GM11168 (cell line): Measurements from ENCODE around the gene ZDHHC19.

Source experiments
- in situ Hi-C: fragments of 300-500 bp; cut with MboI; formaldehyde crosslinking; loops from one replicate; pipeline ENCODE4 v1.12.0; 2022; ENCODE audit warnings: low sequenced_read_pairs; ENCODE audit not compliant: unreplicated experiment

Gene ZDHHC19

GRCh38 chr3:196207833-196208607, 3.2 kb downstream of the ZDHHC19 start:
- in situ Hi-C loops = loop anchor here (25.0 kb wide), 1 partner anchor 496 kb away; the partner anchor contains the start of gene MUC20

- in situ Hi-C loops = loop anchor here (25.0 kb wide), 1 partner anchor 495 kb away; the partner anchor contains the start of gene MUC20
Measured at GRCh38 chr3:196207159-196207832, 3.9 kb downstream of the ZDHHC19 start.

GRCh38 chr3:196205442-196206205, 5.6 kb downstream of the ZDHHC19 start:
- in situ Hi-C loops = loop anchor here (25.0 kb wide), 1 partner anchor 493 kb away; the partner anchor contains the start of gene MUC20

GRCh38 chr3:196203846-196204245, 7.4 kb downstream of the ZDHHC19 start:
- in situ Hi-C loops = loop anchor here (25.0 kb wide), 1 partner anchor 492 kb away; the partner anchor contains the start of gene MUC20

DNA sequence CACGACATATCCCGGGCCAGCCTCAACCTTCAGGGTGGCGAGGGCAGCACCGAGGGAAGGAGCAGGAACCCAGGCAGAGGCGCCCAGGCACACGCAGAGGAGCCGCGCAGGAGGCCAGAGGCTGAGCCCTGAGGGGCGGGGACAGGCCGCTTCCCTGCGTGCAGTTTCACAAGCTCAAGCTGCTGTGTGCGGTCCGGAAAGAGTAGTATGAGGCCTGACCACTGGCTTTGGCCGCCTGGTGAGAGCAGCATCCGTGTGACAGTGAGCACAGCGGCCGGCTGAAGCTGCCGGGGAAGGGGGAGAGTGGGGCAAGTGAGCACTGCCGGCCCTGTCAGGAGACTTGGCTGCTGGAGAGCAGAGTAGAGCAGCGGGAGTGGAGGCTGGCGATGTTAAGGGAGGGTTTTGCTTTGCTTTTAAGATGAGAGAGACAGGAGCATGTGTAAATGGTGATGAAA, 8.7 kb downstream of the ZDHHC19 start:
- in situ Hi-C loops = loop anchor here (25.0 kb wide), 1 partner anchor 490 kb away; the partner anchor contains the start of gene MUC20

GRCh38 chr3:196198771-196199753, 12.1 kb downstream of the ZDHHC19 start:
- in situ Hi-C loops = loop anchor here (5.0 kb wide), 1 partner anchor 122 kb away; no protein-coding TSS in a partner anchor

DNA sequence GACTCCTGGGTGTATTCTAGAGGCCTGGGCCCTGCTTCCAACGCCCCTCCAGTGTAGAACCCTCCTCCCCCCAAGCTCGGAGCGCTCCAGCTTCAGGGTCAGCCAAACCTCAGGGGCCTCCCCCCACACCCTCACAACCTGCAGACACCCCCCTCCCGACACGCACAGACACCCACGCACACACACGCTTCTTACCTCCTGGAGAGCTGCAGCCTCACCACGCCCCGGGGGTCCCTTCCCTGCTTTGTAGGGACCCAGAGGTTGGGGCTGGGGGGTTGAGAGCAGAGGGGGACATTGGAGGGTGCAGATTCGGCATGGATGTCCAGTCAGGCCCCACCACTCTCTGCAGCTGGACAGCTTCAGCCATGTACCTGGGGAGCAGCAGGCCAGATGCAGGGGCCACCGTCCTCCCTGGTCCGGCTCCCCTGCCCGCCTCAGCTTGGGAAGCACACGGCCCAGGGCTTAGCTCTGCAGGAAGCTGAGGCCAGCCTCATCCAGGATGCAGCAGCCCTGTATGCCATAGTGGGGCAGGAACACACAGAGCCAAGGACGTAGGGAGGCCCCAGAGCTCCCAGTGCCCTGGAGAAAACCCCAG, 13.0 kb downstream of the ZDHHC19 start:
- in situ Hi-C loops = loop anchor here (5.0 kb wide), 1 partner anchor 121 kb away; no protein-coding TSS in a partner anchor

- in situ Hi-C loops = loop anchor here (5.0 kb wide), 1 partner anchor 120 kb away; no protein-coding TSS in a partner anchor
Measured at GRCh38 chr3:196197524-196197923, 13.7 kb downstream of the ZDHHC19 start.

- in situ Hi-C loops = loop anchor here (5.0 kb wide), 1 partner anchor 118 kb away; no protein-coding TSS in a partner anchor
Measured at GRCh38 chr3:196195664-196196265, 15.4 kb downstream of the ZDHHC19 start.

- in situ Hi-C loops = no loop called here
Measured at GRCh38 chr3:196194542-196194915, 16.7 kb downstream of the ZDHHC19 start.

GRCh38 chr3:196193736-196194541, 17.3 kb downstream of the ZDHHC19 start:
- in situ Hi-C loops = no loop called here

GRCh38 chr3:196193133-196193735, 18.0 kb downstream of the ZDHHC19 start:
- in situ Hi-C loops = no loop called here

DNA sequence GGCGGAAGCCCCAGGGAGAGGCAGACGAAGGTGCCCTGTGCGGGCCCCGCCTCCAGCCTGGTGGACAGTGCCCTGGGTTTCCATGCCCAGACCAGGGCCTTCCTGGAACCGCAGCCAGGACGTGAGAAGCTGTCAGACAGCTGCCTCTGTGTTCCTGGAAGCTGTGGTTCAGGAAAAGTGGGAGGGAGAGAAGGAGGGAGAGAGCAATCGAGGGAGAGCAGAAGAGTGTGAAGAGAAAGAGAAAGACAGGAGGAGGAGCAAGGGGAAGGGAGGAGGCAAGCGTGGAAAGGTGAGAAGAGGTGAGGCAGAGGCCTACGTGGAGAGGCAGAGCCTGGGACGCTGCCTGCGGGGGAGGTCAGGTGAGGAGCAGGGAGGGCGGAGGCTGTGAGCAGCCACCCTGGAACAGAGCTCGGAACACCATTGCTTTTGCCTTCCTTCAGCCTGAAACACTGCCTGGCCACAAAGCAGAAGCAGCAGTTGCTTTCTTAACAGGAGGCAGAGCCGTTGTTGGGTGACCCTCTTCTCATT, 18.6 kb downstream of the ZDHHC19 start:
- in situ Hi-C loops = no loop called here

GRCh38 chr3:196192036-196192523, 19.1 kb downstream of the ZDHHC19 start:
- in situ Hi-C loops = no loop called here

GRCh38 chr3:196189566-196190347, 21.4 kb downstream of the ZDHHC19 start:
- in situ Hi-C loops = no loop called here
